Neural cell (in vitro differentiated cells): Measurements from ENCODE around the gene LILRA1.

Source experiments
- POLR2AphosphoS5 ChIP-seq: IDR thresholded peaks from 2 replicates; pipeline ENCODE4 v1.6.1; 2012
- TAF1 ChIP-seq: IDR thresholded peaks from 2 replicates; pipeline ENCODE4 v1.6.1; 2012; ENCODE audit warnings: low read depth
- TF ChIP-seq, protein P1 (sequence below): fragments of 450-650 bp; IDR thresholded peaks from 2 replicates; pipeline ENCODE4 v1.5.1; 2014; ENCODE audit warnings: antibody characterized with exemption, mild to moderate bottlenecking, moderate library complexity; ENCODE audit not compliant: poor library complexity, severe bottlenecking

DNA sequence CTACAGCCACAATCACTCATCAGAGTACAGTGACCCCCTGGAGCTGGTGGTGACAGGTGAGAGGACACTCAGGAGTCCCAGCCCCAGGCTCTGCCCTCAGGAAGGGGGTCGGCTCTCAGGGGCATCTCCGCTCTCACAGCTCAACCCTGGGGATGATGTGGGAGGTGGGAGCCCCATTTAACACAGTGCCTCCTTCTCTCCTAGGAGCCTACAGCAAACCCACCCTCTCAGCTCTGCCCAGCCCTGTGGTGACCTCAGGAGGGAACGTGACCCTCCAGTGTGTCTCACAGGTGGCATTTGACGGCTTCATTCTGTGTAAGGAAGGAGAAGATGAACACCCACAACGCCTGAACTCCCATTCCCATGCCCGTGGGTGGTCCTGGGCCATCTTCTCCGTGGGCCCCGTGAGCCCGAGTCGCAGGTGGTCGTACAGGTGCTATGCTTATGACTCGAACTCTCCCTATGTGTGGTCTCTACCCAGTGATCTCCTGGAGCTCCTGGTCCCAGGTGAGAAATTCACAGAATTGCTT is 18.8 kb upstream of the LILRA1 start:
- TF ChIP-seq, protein P1, sequence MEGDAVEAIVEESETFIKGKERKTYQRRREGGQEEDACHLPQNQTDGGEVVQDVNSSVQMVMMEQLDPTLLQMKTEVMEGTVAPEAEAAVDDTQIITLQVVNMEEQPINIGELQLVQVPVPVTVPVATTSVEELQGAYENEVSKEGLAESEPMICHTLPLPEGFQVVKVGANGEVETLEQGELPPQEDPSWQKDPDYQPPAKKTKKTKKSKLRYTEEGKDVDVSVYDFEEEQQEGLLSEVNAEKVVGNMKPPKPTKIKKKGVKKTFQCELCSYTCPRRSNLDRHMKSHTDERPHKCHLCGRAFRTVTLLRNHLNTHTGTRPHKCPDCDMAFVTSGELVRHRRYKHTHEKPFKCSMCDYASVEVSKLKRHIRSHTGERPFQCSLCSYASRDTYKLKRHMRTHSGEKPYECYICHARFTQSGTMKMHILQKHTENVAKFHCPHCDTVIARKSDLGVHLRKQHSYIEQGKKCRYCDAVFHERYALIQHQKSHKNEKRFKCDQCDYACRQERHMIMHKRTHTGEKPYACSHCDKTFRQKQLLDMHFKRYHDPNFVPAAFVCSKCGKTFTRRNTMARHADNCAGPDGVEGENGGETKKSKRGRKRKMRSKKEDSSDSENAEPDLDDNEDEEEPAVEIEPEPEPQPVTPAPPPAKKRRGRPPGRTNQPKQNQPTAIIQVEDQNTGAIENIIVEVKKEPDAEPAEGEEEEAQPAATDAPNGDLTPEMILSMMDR, result no peak
- TF ChIP-seq POLR2AphosphoS5 (no peak), TAF1 (no peak)
